GM12878 (cell line): ENCODE results near the gene GNAT1. TPM values are rescaled to one million over a fixed set of nuclear protein-coding genes. Genes with fewer than 3 reads are reported as not detected.

ENCODE experiments used
- ATAC-seq: fragments of 200-7000 bp; cut with Tn5 transposase; 3 replicates; pipeline ENCODE4 v1.9.1; 2020; ENCODE audit warnings: mild to moderate bottlenecking, moderate library complexity
- BruUV-seq: library from RNA; stranded (reverse); fragments of 400-500 nt; replicated peaks from 2 replicates; lab custom pipeline; 2021; lab: Mats Ljungman, UMichigan
- CTCF ChIA-PET: fragments of 300-600 bp; sonication (Branson Sonifier 250); formaldehyde crosslinking; extraction: SDS; loops from one replicate; lab custom pipeline; 2021; ENCODE audit warnings: inconsistent platforms; lab: Yijun Ruan, JAX
- POLR2A ChIA-PET: fragments of 350-600 bp; formaldehyde crosslinking; extraction: SDS; loops from one replicate; lab custom pipeline; 2021; ENCODE audit warnings: inconsistent platforms; lab: Charles Lee
- RAD21 ChIA-PET: fragments of 300-600 bp; sonication (Branson Sonifier 250); formaldehyde crosslinking; loops from one replicate; lab custom pipeline; 2023; ENCODE audit warnings: antibody characterized with exemption; ENCODE audit not compliant: unreplicated experiment; lab: Charles Lee
- SMC1A ChIA-PET: fragments of 300-600 bp; sonication (Branson Sonifier 250); formaldehyde crosslinking; loops from one replicate; lab custom pipeline; 2023; ENCODE audit not compliant: unreplicated experiment, uncharacterized antibody; lab: Charles Lee
- DNase-seq: peaks from one replicate; pipeline ENCODE4 v3.0.0-alpha.2; 2011; ENCODE audit warnings: low read depth, low spot score
- FAIRE-seq: peaks from 3 replicates; lab custom pipeline; 2011; peaks lifted over from hg19 to GRCh38; lab: Jason Lieb, UNC
- H2AFZ ChIP-seq: 2 replicates; pipeline ENCODE4 v1.6.0; 2011; ENCODE audit warnings: low read depth, low read length, control low read depth; ENCODE audit not compliant: control insufficient read depth
- H3K27ac ChIP-seq: 2 replicates; pipeline ENCODE4 v1.5.1; 2011; ENCODE audit warnings: control low read depth; ENCODE audit not compliant: control insufficient read depth, insufficient read depth
- H3K27me3 ChIP-seq, 2 experiments: replicated peaks in 1 of 2; 2 replicates each; pipeline versions ENCODE4 v1.6.0 to v1.6.1; 2011; ENCODE audit warnings: low read length in 1 of 2; ENCODE audit not compliant: control insufficient read depth in 2 of 2, insufficient read depth in 2 of 2
- H3K36me3 ChIP-seq, 2 experiments: 2 replicates each; pipeline ENCODE4 v1.5.1; 2011; ENCODE audit warnings: low read length in 1 of 2; ENCODE audit not compliant: control insufficient read depth in 2 of 2, insufficient read depth in 2 of 2
- H3K4me1 ChIP-seq: 2 replicates; pipeline ENCODE4 v1.6.1; 2011; ENCODE audit warnings: mild to moderate bottlenecking, low read length, moderate library complexity, mixed read lengths; ENCODE audit not compliant: control insufficient read depth, insufficient read depth
- H3K4me2 ChIP-seq: 2 replicates; pipeline ENCODE4 v1.6.0; 2011; ENCODE audit warnings: control low read depth; ENCODE audit not compliant: control insufficient read depth, insufficient read depth
- H3K4me3 ChIP-seq: fragments of 200-600 bp; sonication (generic); 2 replicates; pipeline ENCODE4 v1.5.1; 2016
- H3K79me2 ChIP-seq: 2 replicates; pipeline ENCODE4 v1.6.0; 2011; ENCODE audit warnings: low read length; ENCODE audit not compliant: control insufficient read depth, insufficient read depth
- H3K9ac ChIP-seq: 2 replicates; pipeline ENCODE4 v1.8.0; 2011; ENCODE audit warnings: low read length, control low read depth, mixed read lengths; ENCODE audit not compliant: control insufficient read depth, insufficient read depth
- H3K9me3 ChIP-seq: replicated peaks from 3 replicates; pipeline ENCODE4 v1.5.1; 2011; ENCODE audit warnings: mild to moderate bottlenecking, low read length; ENCODE audit not compliant: control insufficient read depth, insufficient read depth
- H4K20me1 ChIP-seq: 2 replicates; pipeline ENCODE4 v1.6.0; 2011; ENCODE audit not compliant: control insufficient read depth, insufficient read depth
- CHD4 ChIP-seq: fragments of 200-600 bp; sonication (generic); IDR thresholded peaks from 2 replicates; pipeline ENCODE4 v1.6.1; 2016; ENCODE audit warnings: mild to moderate bottlenecking
- CREB1 ChIP-seq: IDR thresholded peaks from 2 replicates; pipeline ENCODE4 v1.6.1; 2012; ENCODE audit warnings: low read depth, mild to moderate bottlenecking, inconsistent platforms
- EP300 ChIP-seq, 2 experiments: fragments of 150-350 bp in 1 of 2; IDR thresholded peaks; 2 replicates each; pipeline ENCODE4 v1.6.1; 2011 to 2012; ENCODE audit warnings: low read depth in 2 of 2, low read length in 2 of 2, borderline replicate concordance in 1 of 2, improper control_type of control experiment in 1 of 2, inconsistent platforms in 1 of 2; ENCODE audit not compliant: control insufficient read depth in 1 of 2
- FOXK2 ChIP-seq: fragments of 450-650 bp; IDR thresholded peaks from 2 replicates; pipeline ENCODE4 v1.6.1; 2017; ENCODE audit warnings: mild to moderate bottlenecking, moderate library complexity
- JUNB ChIP-seq: IDR thresholded peaks from 2 replicates; pipeline ENCODE4 v1.6.1; 2016; ENCODE audit warnings: antibody characterized with exemption, mild to moderate bottlenecking
- MEF2A ChIP-seq: IDR thresholded peaks from 2 replicates; pipeline ENCODE4 v1.6.1; 2011; ENCODE audit warnings: low read depth, mild to moderate bottlenecking, low read length, moderate library complexity; ENCODE audit not compliant: insufficient read depth
- PAX8 ChIP-seq: fragments of 450-650 bp; IDR thresholded peaks from 2 replicates; pipeline ENCODE4 v1.6.1; 2017; ENCODE audit warnings: mild to moderate bottlenecking, moderate library complexity
- PBX3 ChIP-seq: IDR thresholded peaks from 2 replicates; pipeline ENCODE4 v1.6.1; 2011; ENCODE audit warnings: mild to moderate bottlenecking, low read depth, low read length, moderate library complexity; ENCODE audit not compliant: insufficient replicate concordance
- POLR2A ChIP-seq: IDR thresholded peaks from 2 replicates; pipeline ENCODE4 v1.6.1; 2011; ENCODE audit warnings: low read depth, mild to moderate bottlenecking, low read length
- RB1 ChIP-seq: fragments of 450-650 bp; formaldehyde crosslinking; IDR thresholded peaks from 2 replicates; pipeline ENCODE4 v1.6.1; 2017; ENCODE audit warnings: mild to moderate bottlenecking, borderline replicate concordance
- SIX5 ChIP-seq: IDR thresholded peaks from 2 replicates; pipeline ENCODE4 v1.6.1; 2011; ENCODE audit warnings: mild to moderate bottlenecking, low read depth, low read length, moderate library complexity; ENCODE audit not compliant: severe bottlenecking
- SRF ChIP-seq, 2 experiments: IDR thresholded peaks; 2 replicates each; pipeline ENCODE4 v1.6.1; 2011; ENCODE audit warnings: low read depth in 2 of 2, low read length in 2 of 2, mild to moderate bottlenecking in 1 of 2, moderate library complexity in 1 of 2
- TCF7 ChIP-seq: IDR thresholded peaks from 2 replicates; pipeline ENCODE4 v1.6.1; 2014; ENCODE audit warnings: antibody characterized with exemption, borderline replicate concordance
- YBX1 ChIP-seq: fragments of 450-650 bp; IDR thresholded peaks from 2 replicates; pipeline ENCODE4 v1.6.1; 2016; ENCODE audit warnings: antibody characterized with exemption
- ZNF217 ChIP-seq: fragments of 450-650 bp; IDR thresholded peaks from 2 replicates; pipeline ENCODE4 v1.6.1; 2017; ENCODE audit warnings: antibody characterized with exemption, mild to moderate bottlenecking
- ZNF622 ChIP-seq: fragments of 450-650 bp; IDR thresholded peaks from 2 replicates; pipeline ENCODE4 v1.6.1; 2017; ENCODE audit warnings: mild to moderate bottlenecking, inconsistent platforms
- WGBS: methylation state at CpG from one replicate; pipeline ENCODE4 v1.1.6; 2016; ENCODE audit warnings: low lambda C conversion rate; ENCODE audit not compliant: insufficient replicate concordance, insufficient coverage; ENCODE audit errors: missing lambda C conversion rate; 5-methylcytosine and 5-hydroxymethylcytosine counted together
- in situ Hi-C: fragments of 300-500 bp; cut with MboI; formaldehyde crosslinking; loops from 9 replicates; pipeline ENCODE4 v1.14.3; 2018; ENCODE audit warnings: mixed read lengths
- intact Hi-C: fragments of 100-400 bp; cut with micrococcal nuclease; formaldehyde crosslinking; loops from one replicate; pipeline ENCODE4 v1.14.2; 2022; ENCODE audit not compliant: unreplicated experiment
- polyA plus RNA-seq, 11 experiments: library from polyadenylated mRNA; depleted of rRNA in 4 of 11; unstranded in 6 of 11; stranded (reverse) in 5 of 11; fragments of >200 nt; fragmentation: Nextera tagmentation in 4 of 11; fragmentation: Illumina TruSeq in 1 of 11; extraction: Ambion mirVana in 4 of 11; extraction: Trizol in 1 of 11; gene quantifications; 1 replicate in 1 of 11; 2 replicates in 10 of 11; pipeline versions ENCODE4 v1.2.1 to v1.2.3, GENCODE V29; 2011 to 2016; ENCODE audit warnings: inconsistent platforms in 2 of 11, missing spikeins in 2 of 11, low read depth in 1 of 11
- total RNA-seq, 4 experiments: library from RNA; depleted of rRNA in 3 of 4; stranded (reverse); fragments of >200 nt in 3 of 4; fragmentation: Illumina TruSeq in 1 of 4; extraction: Trizol in 1 of 4; gene quantifications; 2 replicates each; pipeline versions ENCODE4 v1.2.1 to v1.2.3, GENCODE V29; 2013 to 2021
- TF ChIP-seq, protein P1 (sequence below): fragments of 450-650 bp; IDR thresholded peaks from 2 replicates; pipeline ENCODE4 v1.6.1; 2017; ENCODE audit warnings: mild to moderate bottlenecking, low read depth, inconsistent platforms; ENCODE audit not compliant: poor library complexity, severe bottlenecking

Gene GNAT1
- total and polyA plus RNA-seq, 10 of the 15 experiments (the other 5 are each of a cell fraction or from before 2014, with no cell fraction given) = not detected

DNA sequence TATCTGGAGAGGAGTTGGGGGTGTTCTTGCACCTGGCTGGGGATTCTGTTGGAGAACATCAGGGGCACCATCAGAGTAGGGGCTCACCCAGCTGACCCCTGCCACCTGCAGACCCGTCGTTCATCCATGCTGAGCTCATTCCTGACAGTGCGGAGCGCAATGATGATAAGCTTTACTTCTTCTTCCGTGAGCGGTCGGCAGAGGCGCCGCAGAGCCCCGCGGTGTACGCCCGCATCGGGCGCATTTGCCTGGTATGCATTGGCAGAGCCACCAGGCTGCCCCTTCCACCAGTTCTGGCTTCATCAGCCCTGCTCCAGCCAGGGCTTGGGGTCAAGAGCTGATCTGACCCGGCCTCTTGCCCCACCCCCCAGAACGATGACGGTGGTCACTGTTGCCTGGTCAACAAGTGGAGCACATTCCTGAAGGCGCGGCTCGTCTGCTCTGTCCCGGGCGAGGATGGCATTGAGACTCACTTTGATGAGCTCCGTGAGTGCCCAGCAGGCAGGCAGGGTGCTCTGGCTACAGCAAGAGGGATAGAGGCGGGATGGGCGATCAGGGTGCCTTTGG, 8.8 kb upstream of the GNAT1 start:
- FAIRE-seq = no peak
- SMC1A ChIA-PET = no interaction called here

GRCh38 chr3:50183755-50184154, 7.7 kb upstream of the GNAT1 start:
- Histone ChIP-seq H3K36me3 (no peaks in the 10 kb centered on the region), H4K20me1 (no peaks in the 10 kb centered on the region), H3K9ac (no peak overlapping the region), H3K4me1 (no peaks in the 10 kb centered on the region), H3K9me3 (no peaks in the 10 kb centered on the region), H2AFZ (no peak overlapping the region), H3K79me2 (no peaks in the 10 kb centered on the region), H3K27me3 (no peaks in the 10 kb centered on the region), H3K27ac (no peak overlapping the region), H3K4me2 (no peak overlapping the region), H3K4me3 (no peak overlapping the region)
- ChIA-PET CTCF (no interaction called here), RAD21 (no interaction called here), POLR2A (no interaction called here), SMC1A (no interaction called here)
- DNase-seq (no peak), FAIRE-seq (no peak), ATAC-seq (no peak)
- no TSS peak for BruUV-seq
- intact Hi-C loops = no loop called here
- WGBS = 18% methylated on average over 6 of the region's 6 CpGs
- in situ Hi-C loops = no loop called here
- no peak for TF ChIP-seq CHD4
- TF ChIP-seq SIX5 = no peak
- TF ChIP-seq RB1 = no peak
- TF ChIP-seq, protein P1, sequence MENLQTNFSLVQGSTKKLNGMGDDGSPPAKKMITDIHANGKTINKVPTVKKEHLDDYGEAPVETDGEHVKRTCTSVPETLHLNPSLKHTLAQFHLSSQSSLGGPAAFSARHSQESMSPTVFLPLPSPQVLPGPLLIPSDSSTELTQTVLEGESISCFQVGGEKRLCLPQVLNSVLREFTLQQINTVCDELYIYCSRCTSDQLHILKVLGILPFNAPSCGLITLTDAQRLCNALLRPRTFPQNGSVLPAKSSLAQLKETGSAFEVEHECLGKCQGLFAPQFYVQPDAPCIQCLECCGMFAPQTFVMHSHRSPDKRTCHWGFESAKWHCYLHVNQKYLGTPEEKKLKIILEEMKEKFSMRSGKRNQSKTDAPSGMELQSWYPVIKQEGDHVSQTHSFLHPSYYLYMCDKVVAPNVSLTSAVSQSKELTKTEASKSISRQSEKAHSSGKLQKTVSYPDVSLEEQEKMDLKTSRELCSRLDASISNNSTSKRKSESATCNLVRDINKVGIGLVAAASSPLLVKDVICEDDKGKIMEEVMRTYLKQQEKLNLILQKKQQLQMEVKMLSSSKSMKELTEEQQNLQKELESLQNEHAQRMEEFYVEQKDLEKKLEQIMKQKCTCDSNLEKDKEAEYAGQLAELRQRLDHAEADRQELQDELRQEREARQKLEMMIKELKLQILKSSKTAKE = no peak
- TF ChIP-seq ZNF622 = no peak
- no peak for TF ChIP-seq FOXK2
- no peak for TF ChIP-seq SRF (IDR thresholded peaks at IDR 0.05; ENCODE audit: low read depth in 2 of 2, low read length in 2 of 2)
- no peak for TF ChIP-seq PBX3
- no peak for TF ChIP-seq YBX1
- TF ChIP-seq EP300 (IDR thresholded peaks at IDR 0.05; ENCODE audit: borderline replicate concordance in 1 of 2, control insufficient read depth in 1 of 2, low read depth in 2 of 2, low read length in 2 of 2) = no peak
- TF ChIP-seq MEF2A = no peak
- no peak for TF ChIP-seq ZNF217
- no peak for TF ChIP-seq CREB1

More for the DNA sequence above, 8.8 kb upstream of the GNAT1 start:
- Histone ChIP-seq H3K4me1 (no peaks in the 10 kb centered on the region), H3K79me2 (no peaks in the 10 kb centered on the region), H3K4me2 (no peak overlapping the region), H3K36me3 (no peaks in the 10 kb centered on the region), H3K27ac (no peak overlapping the region), H3K4me3 (no peak overlapping the region), H4K20me1 (no peaks in the 10 kb centered on the region), H2AFZ (no peak overlapping the region), H3K9ac (no peak overlapping the region), H3K9me3 (no peaks in the 10 kb centered on the region), H3K27me3 (no peaks in the 10 kb centered on the region)
- no peak for DNase-seq
- intact Hi-C loops = no loop called here
- ChIA-PET POLR2A (interaction anchor here (0.8 kb wide), 1 partner anchor 17 kb away, joined by 5 read pairs; no protein-coding TSS in a partner anchor), CTCF (interaction anchor here (0.9 to 1.0 kb wide), 2 partner anchors 11 to 43 kb away, joined by 3 to 6 read pairs; no protein-coding TSS in a partner anchor), RAD21 (no interaction called here)
- 47% methylated on average over 26 of the region's 26 CpGs for WGBS
- no TSS peak for BruUV-seq
- ATAC-seq = no peak
- TF ChIP-seq JUNB (no peak), TCF7 (no peak), PAX8 (no peak), POLR2A (no peak)
- in situ Hi-C loops = no loop called here
